Tibial nerve (tissue), 4 donors: Measurements from ENCODE around the gene HNRNPF.

ENCODE experiments used
- CTCF ChIP-seq, 5 experiments: fragments of 200-600 bp in 3 of 5; fragments of 450-650 bp in 2 of 5; sonication (generic) in 3 of 5; IDR thresholded peaks; one replicate each; pipeline ENCODE4 v1.5.1; 2016 to 2019; ENCODE audit warnings: antibody characterized with exemption in 5 of 5, mild to moderate bottlenecking in 3 of 5, moderate library complexity in 2 of 5
- EP300 ChIP-seq, 2 donors: sonication (generic); formaldehyde crosslinking; IDR thresholded peaks; one replicate each; pipeline ENCODE4 v1.6.1; 2017; ENCODE audit warnings: antibody characterized with exemption in 2 of 2, mild to moderate bottlenecking in 1 of 2
- POLR2A ChIP-seq, 2 donors: fragments of 450-650 bp; IDR thresholded peaks; one replicate each; pipeline ENCODE4 v1.6.1; 2017; ENCODE audit warnings: antibody characterized with exemption in 2 of 2, mild to moderate bottlenecking in 2 of 2, moderate library complexity in 2 of 2

- TF ChIP-seq CTCF (IDR thresholded peaks at IDR 0.05): no peak
- TF ChIP-seq POLR2A (IDR thresholded peaks at IDR 0.05): no peak
- TF ChIP-seq EP300 (IDR thresholded peaks at IDR 0.05): no peak
Observed at GRCh38 chr10:43403911-43404703, 4.9 kb downstream of the HNRNPF start.
